Astrocyte (in vitro differentiated cells and primary cell): ENCODE data around the gene RNF150. TPM values are rescaled to one million over a fixed set of nuclear protein-coding genes. Genes with fewer than 3 reads are reported as not detected.
A peak's percentile ranks its signal among the peaks of the same experiment; 100 is the strongest.

Source experiments
- DNase-seq: peaks from one replicate; pipeline ENCODE4 v3.0.0-alpha.2; 2010; ENCODE audit warnings: low read depth
- FAIRE-seq: peaks from 2 replicates; lab custom pipeline; 2011; peaks lifted over from hg19 to GRCh38; lab: Jason Lieb, UNC
- H2AFZ ChIP-seq: 2 replicates; pipeline ENCODE4 v1.6.0; 2012; ENCODE audit warnings: low read depth, low read length, inconsistent platforms
- H3K27ac ChIP-seq: 2 replicates; pipeline ENCODE4 v1.5.1; 2011; ENCODE audit warnings: low read depth, low read length, inconsistent platforms
- H3K27me3 ChIP-seq: 2 replicates; pipeline ENCODE4 v1.6.0; 2011; ENCODE audit warnings: low read length, inconsistent platforms; ENCODE audit not compliant: insufficient read depth
- H3K36me3 ChIP-seq: 2 replicates; pipeline ENCODE4 v1.5.1; 2011; ENCODE audit warnings: low read length, inconsistent platforms; ENCODE audit not compliant: insufficient read depth
- H3K4me1 ChIP-seq: 2 replicates; pipeline ENCODE4 v1.5.1; 2011; ENCODE audit warnings: low read length, inconsistent platforms; ENCODE audit not compliant: insufficient read depth
- H3K4me2 ChIP-seq: 2 replicates; pipeline ENCODE4 v1.6.0; 2012; ENCODE audit warnings: low read length, inconsistent platforms
- H3K4me3 ChIP-seq: 2 replicates; pipeline ENCODE4 v1.5.1; 2011; ENCODE audit warnings: low read depth, mild to moderate bottlenecking, low read length, inconsistent platforms; ENCODE audit not compliant: insufficient read depth
- H3K79me2 ChIP-seq: 2 replicates; pipeline ENCODE4 v1.6.0; 2012; ENCODE audit warnings: mild to moderate bottlenecking, low read length, inconsistent platforms; ENCODE audit not compliant: insufficient read depth
- H3K9ac ChIP-seq: 2 replicates; pipeline ENCODE4 v1.6.0; 2012; ENCODE audit warnings: mild to moderate bottlenecking, low read length, inconsistent platforms
- H3K9me3 ChIP-seq: 2 replicates; pipeline ENCODE4 v1.5.1; 2012; ENCODE audit warnings: low read depth, mild to moderate bottlenecking, low read length, inconsistent platforms; ENCODE audit not compliant: insufficient read depth
- H4K20me1 ChIP-seq: 2 replicates; pipeline ENCODE4 v1.6.0; 2012; ENCODE audit warnings: low read length, inconsistent platforms; ENCODE audit not compliant: insufficient read depth
- H3K27ac Mint-ChIP-seq: one replicate; pipeline ENCODE4 v1.8.0; 2021; ENCODE audit warnings: mild to moderate bottlenecking, mixed read lengths; ENCODE audit not compliant: unreplicated experiment
- H3K27me3 Mint-ChIP-seq: one replicate; pipeline ENCODE4 v1.8.0; 2021; ENCODE audit warnings: low read depth, mixed read lengths; ENCODE audit not compliant: unreplicated experiment
- H3K36me3 Mint-ChIP-seq: one replicate; pipeline ENCODE4 v1.8.0; 2021; ENCODE audit warnings: low read depth, mixed read lengths; ENCODE audit not compliant: unreplicated experiment
- H3K4me1 Mint-ChIP-seq: one replicate; pipeline ENCODE4 v1.8.0; 2021; ENCODE audit warnings: low read depth, mixed read lengths; ENCODE audit not compliant: unreplicated experiment
- H3K4me3 Mint-ChIP-seq: one replicate; pipeline ENCODE4 v1.8.0; 2021; ENCODE audit warnings: mild to moderate bottlenecking, moderate library complexity, mixed read lengths; ENCODE audit not compliant: unreplicated experiment
- H3K9me3 Mint-ChIP-seq: one replicate; pipeline ENCODE4 v1.8.0; 2021; ENCODE audit warnings: mild to moderate bottlenecking, mixed read lengths; ENCODE audit not compliant: unreplicated experiment
- CTCF ChIP-seq: IDR thresholded peaks from 2 replicates; pipeline ENCODE4 v1.5.1; 2011; ENCODE audit warnings: low read depth, mild to moderate bottlenecking, inconsistent platforms, low read length, moderate library complexity; ENCODE audit not compliant: insufficient read depth
- EZH2 ChIP-seq: IDR thresholded peaks from 2 replicates; pipeline ENCODE4 v1.6.1; 2012; ENCODE audit warnings: mild to moderate bottlenecking, low read length, inconsistent platforms; ENCODE audit not compliant: insufficient read depth
- total RNA-seq: library from RNA; stranded (reverse); gene quantifications from 2 replicates; pipeline ENCODE4 v1.2.1, GENCODE V29; 2021

Gene RNF150
- total RNA-seq, 1 donor from 2014 or later: 5.2 TPM

- Histone ChIP-seq H3K4me2 (no peak overlapping the region), H3K27ac (no peak overlapping the region), H3K9me3 (no peaks in the 10 kb centered on the region), H4K20me1 (no peaks in the 10 kb centered on the region), H3K36me3 (no peaks in the 10 kb centered on the region), H3K79me2 (no peaks in the 10 kb centered on the region), H3K4me3 (no peak overlapping the region), H2AFZ (no peak overlapping the region), H3K9ac (no peak overlapping the region), H3K27me3 (no peaks in the 10 kb centered on the region), H3K4me1 (no peaks in the 10 kb centered on the region)
- Mint-ChIP-seq H3K27me3 (no peaks in the 10 kb centered on the region), H3K27ac (no peak overlapping the region), H3K4me3 (no peak overlapping the region), H3K36me3 (peaks cover 3% of the 10 kb centered on the region), H3K9me3 (no peaks in the 10 kb centered on the region), H3K4me1 (peaks cover 7% of the 10 kb centered on the region)
- TF ChIP-seq CTCF (no peak), EZH2 (no peak)
- FAIRE-seq: no peak
- peak; percentile 12 for DNase-seq
Observed at GRCh38 chr4:140926672-140927071, 206.6 kb downstream of the RNF150 start.

- no peak overlapping the region for H3K4me3 Mint-ChIP-seq
- no peak for TF ChIP-seq CTCF
- Histone ChIP-seq H3K27ac (no peak overlapping the region), H3K4me2 (no peak overlapping the region), H3K9ac (no peak overlapping the region), H3K27me3 (no peaks in the 10 kb centered on the region), H3K4me1 (no peaks in the 10 kb centered on the region), H3K36me3 (no peaks in the 10 kb centered on the region), H4K20me1 (no peaks in the 10 kb centered on the region), H3K9me3 (no peaks in the 10 kb centered on the region), H3K4me3 (no peak overlapping the region), H2AFZ (no peak overlapping the region), H3K79me2 (no peaks in the 10 kb centered on the region)
- FAIRE-seq (no peak), DNase-seq (no peak)
- peaks cover 7% of the 10 kb centered on the region for H3K4me1 Mint-ChIP-seq
- H3K9me3 Mint-ChIP-seq: no peaks in the 10 kb centered on the region
- no peaks in the 10 kb centered on the region for H3K27me3 Mint-ChIP-seq
- H3K36me3 Mint-ChIP-seq: peaks cover 3% of the 10 kb centered on the region
- H3K27ac Mint-ChIP-seq: no peak overlapping the region
Observed at GRCh38 chr4:140925417-140925816, 207.9 kb downstream of the RNF150 start.

GRCh38 chr4:140924761-140925392 is 208.4 kb downstream of the RNF150 start:
- FAIRE-seq: no peak
- no peaks in the 10 kb centered on the region for H3K9me3 Mint-ChIP-seq
- no peaks in the 10 kb centered on the region for H3K9me3 ChIP-seq

More at GRCh38 chr4:140924761-140925392, 208.4 kb downstream of the RNF150 start:
- Histone ChIP-seq H3K9ac (no peak overlapping the region), H3K4me3 (no peak overlapping the region), H3K36me3 (no peaks in the 10 kb centered on the region), H3K27me3 (no peaks in the 10 kb centered on the region), H2AFZ (no peak overlapping the region), H4K20me1 (no peaks in the 10 kb centered on the region), H3K27ac (no peak overlapping the region), H3K4me1 (no peaks in the 10 kb centered on the region), H3K4me2 (no peak overlapping the region), H3K79me2 (no peaks in the 10 kb centered on the region)
- no peak for DNase-seq
- Mint-ChIP-seq H3K4me3 (no peak overlapping the region), H3K4me1 (peaks cover 7% of the 10 kb centered on the region), H3K27me3 (no peaks in the 10 kb centered on the region), H3K36me3 (peaks cover 3% of the 10 kb centered on the region), H3K27ac (no peak overlapping the region)
- no peak for TF ChIP-seq EZH2
- TF ChIP-seq CTCF: no peak
